Fibroblast of pulmonary artery (primary cell): ENCODE measurements around the gene CCDC190.

Experiments
- DNase-seq: peaks from one replicate; pipeline ENCODE4 v3.0.0-alpha.2; 2010; ENCODE audit warnings: low read depth
- H3K4me3 ChIP-seq: replicated peaks from 2 replicates; pipeline ENCODE4 v1.5.1; 2011; ENCODE audit warnings: low read depth, mild to moderate bottlenecking, control low read depth, low read length, moderate library complexity
- TF ChIP-seq, protein P1 (sequence below): IDR thresholded peaks from 2 replicates; pipeline ENCODE4 v1.5.1; 2011; ENCODE audit warnings: mild to moderate bottlenecking, control low read depth, low read length, inconsistent platforms; ENCODE audit errors: missing control alignments

The CCDC190 gene

GRCh38 chr1:162904579-162904978 lies 43.6 kb upstream of the CCDC190 start:
- no peak for DNase-seq
- no peak overlapping the region for H3K4me3 ChIP-seq
- TF ChIP-seq, protein P1, sequence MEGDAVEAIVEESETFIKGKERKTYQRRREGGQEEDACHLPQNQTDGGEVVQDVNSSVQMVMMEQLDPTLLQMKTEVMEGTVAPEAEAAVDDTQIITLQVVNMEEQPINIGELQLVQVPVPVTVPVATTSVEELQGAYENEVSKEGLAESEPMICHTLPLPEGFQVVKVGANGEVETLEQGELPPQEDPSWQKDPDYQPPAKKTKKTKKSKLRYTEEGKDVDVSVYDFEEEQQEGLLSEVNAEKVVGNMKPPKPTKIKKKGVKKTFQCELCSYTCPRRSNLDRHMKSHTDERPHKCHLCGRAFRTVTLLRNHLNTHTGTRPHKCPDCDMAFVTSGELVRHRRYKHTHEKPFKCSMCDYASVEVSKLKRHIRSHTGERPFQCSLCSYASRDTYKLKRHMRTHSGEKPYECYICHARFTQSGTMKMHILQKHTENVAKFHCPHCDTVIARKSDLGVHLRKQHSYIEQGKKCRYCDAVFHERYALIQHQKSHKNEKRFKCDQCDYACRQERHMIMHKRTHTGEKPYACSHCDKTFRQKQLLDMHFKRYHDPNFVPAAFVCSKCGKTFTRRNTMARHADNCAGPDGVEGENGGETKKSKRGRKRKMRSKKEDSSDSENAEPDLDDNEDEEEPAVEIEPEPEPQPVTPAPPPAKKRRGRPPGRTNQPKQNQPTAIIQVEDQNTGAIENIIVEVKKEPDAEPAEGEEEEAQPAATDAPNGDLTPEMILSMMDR: no peak

- DNase-seq: no peak
- TF ChIP-seq, protein P1: no peak
- no peak overlapping the region for H3K4me3 ChIP-seq
Measured at GRCh38 chr1:162904023-162904422, 43.0 kb upstream of the CCDC190 start.

DNA sequence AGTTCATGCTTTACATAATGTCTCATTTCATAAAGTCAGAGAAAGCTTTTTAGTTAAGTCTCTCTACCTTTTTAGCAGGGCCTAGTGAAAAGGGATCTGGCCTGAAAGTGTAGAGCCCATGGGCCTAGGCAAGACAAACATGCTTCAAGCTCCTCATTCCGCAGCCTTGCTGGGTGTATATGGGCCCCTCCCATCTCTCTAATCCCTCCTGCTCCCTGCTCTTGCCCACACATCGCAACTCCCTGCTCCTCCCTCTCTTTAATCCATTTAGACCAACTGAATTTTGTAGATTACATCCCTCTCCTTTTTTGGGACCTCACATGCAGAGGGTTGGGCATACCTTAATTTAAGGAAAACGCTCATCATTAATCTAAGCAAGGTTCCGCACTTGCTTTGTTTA lies 42.3 kb upstream of the CCDC190 start:
- TF ChIP-seq, protein P1: no peak
- no peak overlapping the region for H3K4me3 ChIP-seq
- DNase-seq: no peak

DNA sequence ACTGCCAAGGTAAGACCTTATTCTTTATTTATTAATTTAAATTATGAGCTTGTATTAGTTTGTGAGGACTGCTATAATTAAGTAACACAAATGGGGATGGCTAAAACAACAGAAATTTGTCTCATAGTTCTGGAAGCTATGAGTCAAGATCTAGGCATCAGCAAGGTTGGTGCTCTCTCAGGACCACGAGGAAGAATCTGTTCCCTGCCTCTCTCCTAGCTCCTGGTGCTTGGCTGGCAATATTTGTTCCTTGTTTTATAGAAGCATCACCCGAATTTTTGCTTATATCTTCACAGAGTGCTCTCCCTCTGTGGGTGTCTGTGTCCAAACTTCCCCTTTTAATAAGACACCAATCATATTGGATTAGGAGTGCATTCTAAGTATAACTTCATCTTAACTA lies 41.4 kb upstream of the CCDC190 start:
- DNase-seq: peak; percentile 48
- TF ChIP-seq, protein P1: no peak
- no peak overlapping the region for H3K4me3 ChIP-seq

DNA sequence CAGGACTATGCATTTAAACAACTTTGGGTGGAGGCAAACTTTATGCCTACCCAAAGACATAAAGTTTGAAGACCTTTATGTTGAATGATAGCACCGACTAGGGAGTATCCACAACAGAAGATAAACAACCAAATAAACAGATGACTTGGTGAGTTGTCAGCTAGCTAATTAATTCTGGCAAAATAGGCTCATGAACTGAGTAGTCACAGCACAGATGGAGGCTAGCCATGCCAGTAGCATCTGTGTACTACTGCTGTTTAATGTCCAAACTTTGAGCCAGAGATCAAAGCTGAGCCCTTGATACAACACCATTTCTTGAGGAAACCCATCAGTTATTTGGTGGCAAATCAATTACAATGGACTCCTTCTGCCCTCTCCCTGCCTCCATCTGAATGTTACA lies 40.3 kb upstream of the CCDC190 start:
- TF ChIP-seq, protein P1: no peak
- DNase-seq: no peak
- no peak overlapping the region for H3K4me3 ChIP-seq

DNA sequence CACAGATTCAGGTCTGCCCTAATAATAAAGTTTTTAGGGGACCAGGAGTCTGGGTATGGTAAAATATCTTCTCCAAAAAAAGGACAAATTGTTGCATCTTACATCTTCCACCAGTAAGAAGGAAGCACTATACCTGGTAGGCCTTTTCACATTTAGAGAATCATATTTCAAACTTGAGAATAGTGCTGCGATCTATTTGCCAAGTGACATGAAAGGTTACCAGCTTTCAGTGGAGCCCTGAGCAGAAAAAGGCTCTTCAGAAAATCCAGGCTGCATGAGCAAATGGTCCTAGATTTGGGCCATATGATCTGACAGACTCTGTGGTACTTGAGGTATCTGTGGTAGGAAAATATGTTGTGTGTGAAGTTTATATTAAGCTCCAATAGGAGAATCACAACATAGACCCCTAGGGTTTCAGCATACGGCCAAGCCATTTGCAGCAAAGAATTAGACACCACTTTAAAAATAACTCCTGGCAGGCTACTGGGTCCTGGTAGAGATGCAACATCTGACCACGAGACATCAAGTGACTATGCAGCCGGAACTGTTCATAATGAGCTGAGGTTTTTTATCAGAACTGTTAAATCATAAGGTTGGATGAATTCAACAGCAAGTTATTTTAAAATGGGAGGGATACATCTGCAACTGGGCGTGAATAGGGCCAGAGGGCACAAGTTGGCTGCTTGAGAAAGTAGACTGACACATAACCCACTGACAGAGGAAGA lies 38.6 kb upstream of the CCDC190 start:
- H3K4me3 ChIP-seq: no peak overlapping the region
- DNase-seq: peak; percentile 89
- TF ChIP-seq, protein P1: no peak

DNA sequence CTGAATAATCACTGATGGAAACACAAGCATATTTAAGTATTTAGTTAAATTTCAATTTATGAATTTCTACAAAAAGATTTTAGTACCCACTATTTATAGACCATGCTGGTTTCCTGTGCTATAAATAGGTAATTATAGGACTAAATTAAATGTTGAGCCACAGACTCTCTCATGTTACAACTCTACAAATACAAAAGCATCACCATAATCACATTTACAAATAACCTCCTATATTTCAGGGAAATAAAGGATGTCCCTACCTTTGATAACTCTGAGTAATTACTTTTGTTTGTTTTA lies 32.6 kb upstream of the CCDC190 start:
- DNase-seq: no peak
- TF ChIP-seq, protein P1: no peak
- H3K4me3 ChIP-seq: no peak overlapping the region
